GM20431 (cell line): Measurements from ENCODE around the gene FAM241B.

Experiments
- in situ Hi-C: fragments of 300-500 bp; cut with MseI, MboI; formaldehyde crosslinking; loops from one replicate; pipeline ENCODE4 v1.15.0; 2020; ENCODE audit warnings: low sequenced_read_pairs; ENCODE audit not compliant: unreplicated experiment

Gene FAM241B

DNA sequence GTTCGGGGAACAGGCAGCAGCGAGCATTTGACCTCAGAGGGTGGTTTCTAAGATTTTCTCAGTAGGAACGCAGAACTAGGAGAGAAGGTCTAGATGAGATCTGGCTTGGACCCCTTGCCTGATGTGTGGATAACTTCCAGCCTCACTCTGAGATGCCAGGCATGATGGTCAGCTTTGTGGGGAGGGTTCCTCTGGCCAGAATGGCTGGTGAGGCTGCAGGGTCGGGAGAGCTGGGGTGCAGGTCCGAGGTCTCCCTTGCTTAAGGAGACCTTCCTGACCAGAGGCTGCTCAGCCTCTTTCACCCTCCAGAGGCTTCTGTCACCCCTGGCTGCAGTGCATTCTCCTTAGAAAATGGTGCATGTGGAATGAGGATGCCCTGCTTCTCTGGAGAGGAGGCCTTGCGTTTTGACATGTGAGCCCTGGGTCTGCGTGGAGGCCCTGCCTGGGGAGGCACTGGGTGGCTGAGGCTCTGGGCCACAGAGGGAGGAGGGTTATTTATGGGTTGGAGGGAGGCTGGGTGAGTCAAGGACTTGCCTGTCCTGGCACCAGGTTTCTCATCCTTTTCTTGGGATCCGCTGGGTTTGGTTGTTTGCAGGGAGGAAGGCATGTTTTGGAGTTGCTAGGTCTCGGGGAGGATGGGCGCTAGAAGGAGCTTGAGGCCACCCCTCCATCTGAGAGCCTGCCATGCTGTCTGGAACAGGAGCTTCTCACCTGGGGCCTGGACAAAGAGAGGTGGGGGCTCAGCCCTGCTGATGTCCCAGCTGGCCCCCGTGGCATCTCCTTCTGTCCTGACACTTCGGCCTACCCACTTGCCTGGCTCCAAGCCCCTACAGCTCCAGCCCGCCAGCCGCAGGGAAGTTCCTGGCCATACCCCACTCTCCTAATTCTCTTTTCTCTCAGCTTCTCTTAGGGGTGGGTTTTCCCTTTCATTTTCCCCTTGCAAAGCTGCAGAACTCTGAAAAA is 3.9 kb downstream of the FAM241B start:
- in situ Hi-C loops: no loop called here

DNA sequence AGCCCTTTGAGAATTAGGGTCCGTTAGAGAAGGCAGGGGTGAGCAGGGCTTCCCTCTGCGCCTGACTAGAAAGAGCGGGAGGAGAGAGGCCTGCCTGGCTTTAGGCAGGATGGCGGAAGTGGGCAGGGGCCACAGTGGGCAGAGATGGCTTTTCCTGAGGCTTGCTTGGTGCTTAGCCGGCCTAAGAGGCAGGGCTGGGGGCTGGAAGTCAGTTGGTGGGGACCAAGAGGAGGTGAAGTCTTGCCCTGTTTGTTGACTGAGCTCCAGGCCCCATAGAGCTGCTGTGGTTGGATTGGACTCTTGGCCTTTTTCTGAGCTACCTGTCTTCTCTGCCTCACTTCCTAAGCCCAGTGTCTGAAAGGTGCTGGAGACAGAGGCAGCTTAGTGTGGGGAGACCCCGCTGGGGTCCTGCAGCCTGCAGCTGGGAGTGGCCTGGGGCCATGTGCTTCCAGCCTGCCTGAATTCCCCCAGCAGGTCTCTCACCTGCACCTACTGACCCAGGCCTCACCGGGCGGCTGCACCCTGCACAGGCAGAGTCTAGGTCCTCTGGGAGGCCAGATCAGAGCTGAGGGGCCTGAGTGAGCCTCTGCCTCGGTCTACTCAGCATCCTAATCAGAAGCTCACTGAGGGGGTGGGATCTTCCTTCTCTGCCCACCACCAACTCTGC is 4.8 kb downstream of the FAM241B start:
- in situ Hi-C loops: loop anchor here (5.0 kb wide), 1 partner anchor 118 kb away; no protein-coding TSS in a partner anchor

GRCh38 chr10:69635428-69636272 is 5.6 kb downstream of the FAM241B start:
- in situ Hi-C loops: loop anchor here (5.0 kb wide), 1 partner anchor 118 kb away; no protein-coding TSS in a partner anchor

GRCh38 chr10:69636273-69636575 is 6.2 kb downstream of the FAM241B start:
- in situ Hi-C loops: loop anchor here (5.0 kb wide), 1 partner anchor 119 kb away; no protein-coding TSS in a partner anchor

GRCh38 chr10:69636626-69637605 is 6.9 kb downstream of the FAM241B start:
- in situ Hi-C loops: loop anchor here (5.0 kb wide), 1 partner anchor 120 kb away; no protein-coding TSS in a partner anchor

GRCh38 chr10:69638642-69639041 is 8.6 kb downstream of the FAM241B start:
- in situ Hi-C loops: loop anchor here (5.0 kb wide), 1 partner anchor 121 kb away; no protein-coding TSS in a partner anchor

DNA sequence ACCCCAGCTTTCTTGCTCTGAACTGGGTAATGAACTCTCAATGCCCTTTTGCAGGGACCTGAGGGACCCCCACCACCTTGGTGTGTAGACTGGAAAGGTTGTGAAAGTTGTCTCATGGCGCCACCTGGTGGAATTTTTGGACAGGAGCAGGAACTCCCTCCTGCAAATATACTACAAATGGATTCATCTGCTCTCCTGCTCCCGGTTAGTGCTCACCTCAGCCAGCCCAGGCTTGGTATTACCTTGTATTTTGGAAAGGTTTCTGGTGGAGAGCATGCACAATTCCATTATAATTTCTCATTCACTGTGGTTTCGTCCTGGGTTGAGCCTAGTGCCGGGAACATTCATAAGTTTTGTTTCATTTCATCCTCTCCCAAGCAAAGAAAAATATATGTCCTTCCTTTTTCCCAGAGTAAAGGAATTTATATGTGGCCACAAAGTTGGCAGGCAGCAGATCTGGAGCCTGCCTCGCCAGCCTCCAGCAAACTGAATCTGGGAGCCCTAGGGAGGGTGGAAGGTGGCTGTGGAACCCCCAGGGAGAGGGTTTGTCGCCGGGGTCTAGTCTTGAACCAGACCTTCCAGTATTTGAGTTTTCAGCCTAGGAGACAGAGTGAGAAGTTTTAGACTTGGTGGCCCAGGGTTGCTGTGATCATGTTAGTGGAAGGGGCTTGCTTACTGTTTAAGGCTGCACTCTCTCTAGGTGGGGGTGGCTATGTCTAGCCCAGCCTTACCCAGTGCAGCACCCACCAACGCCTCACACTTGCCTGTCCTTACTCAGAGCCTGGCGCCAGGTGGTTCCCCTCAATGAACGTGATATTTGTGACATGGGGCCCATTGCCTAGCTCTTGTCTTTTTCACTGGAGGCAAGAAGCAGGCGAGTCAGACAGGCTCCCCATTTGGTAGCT is 9.5 kb downstream of the FAM241B start:
- in situ Hi-C loops: loop anchor here (5.0 kb wide), 1 partner anchor 122 kb away; no protein-coding TSS in a partner anchor

DNA sequence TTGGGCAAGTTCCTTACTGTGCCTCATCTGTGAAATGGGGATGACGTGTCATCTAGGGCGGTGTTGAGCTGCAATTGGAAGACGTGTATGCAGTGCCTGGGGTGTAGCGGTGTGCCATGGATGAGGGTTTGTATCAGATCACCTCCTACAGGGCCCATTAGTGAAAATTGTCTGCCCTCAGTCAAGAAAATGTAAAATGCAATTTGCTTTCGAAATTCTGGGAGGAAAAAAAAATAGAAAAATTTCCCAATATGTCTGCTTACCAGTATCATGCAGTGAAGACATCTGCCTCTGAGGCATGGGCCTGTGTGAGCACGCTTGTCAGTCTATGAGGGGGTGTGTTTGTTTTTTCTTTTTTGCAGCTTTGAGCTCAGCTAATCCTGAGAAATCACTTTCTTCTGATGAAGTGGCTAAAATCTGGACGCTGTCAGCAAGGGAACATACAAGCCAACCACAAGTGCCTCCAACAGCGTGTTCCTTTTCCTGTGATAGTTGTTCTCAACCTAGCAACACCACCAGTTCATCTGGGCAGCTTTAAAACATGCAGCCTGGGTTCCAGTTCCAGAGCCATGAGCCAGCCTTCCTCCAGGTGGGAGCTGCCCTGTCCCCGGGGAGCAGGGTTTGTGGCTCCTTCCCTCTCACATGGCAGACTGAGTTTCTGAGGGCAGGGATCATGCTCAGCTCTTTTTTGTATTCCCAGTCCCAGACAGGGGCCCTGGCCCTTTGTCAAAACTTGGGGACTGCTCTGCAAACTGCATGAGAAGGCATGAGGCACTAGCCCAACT is 10.3 kb downstream of the FAM241B start:
- in situ Hi-C loops: no loop called here

DNA sequence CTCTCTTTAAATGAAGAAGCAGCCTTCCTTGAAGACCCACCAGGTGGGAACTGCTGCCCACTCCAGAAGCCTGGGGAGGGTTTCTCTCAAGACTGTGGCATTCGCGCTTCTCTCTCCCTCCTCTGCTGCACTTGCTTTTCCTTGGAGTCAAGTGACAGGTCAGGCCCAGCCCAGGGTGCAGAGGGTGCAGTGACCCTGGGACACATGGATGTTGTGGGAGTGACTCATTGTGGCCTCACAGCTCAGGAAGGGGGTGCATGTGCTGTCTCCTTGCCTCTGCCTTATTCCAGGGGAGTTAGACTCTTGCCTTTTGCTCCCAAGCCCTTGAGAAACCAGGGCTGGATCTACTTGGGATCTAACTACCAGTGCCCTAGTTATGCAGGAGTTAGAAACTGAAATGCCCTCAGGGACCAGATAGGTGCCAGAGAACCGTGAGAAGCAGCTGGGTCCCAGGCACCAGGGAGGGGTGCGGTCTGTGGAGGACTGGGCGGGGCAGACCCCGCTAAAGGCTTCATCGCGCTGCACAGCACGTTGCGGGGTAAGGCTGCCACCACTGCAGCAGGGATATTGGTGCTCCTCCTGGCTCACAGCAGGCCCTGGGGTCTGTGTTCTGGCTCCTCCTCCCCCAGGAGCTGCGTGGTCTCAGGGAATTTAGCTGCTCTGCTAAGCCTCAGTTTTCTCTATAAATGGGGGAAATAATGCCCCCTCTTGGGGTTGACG is 11.4 kb downstream of the FAM241B start:
- in situ Hi-C loops: no loop called here

GRCh38 chr10:69642747-69643146 is 12.7 kb downstream of the FAM241B start:
- in situ Hi-C loops: no loop called here

GRCh38 chr10:69643779-69644657 is 14.0 kb downstream of the FAM241B start:
- in situ Hi-C loops: no loop called here

DNA sequence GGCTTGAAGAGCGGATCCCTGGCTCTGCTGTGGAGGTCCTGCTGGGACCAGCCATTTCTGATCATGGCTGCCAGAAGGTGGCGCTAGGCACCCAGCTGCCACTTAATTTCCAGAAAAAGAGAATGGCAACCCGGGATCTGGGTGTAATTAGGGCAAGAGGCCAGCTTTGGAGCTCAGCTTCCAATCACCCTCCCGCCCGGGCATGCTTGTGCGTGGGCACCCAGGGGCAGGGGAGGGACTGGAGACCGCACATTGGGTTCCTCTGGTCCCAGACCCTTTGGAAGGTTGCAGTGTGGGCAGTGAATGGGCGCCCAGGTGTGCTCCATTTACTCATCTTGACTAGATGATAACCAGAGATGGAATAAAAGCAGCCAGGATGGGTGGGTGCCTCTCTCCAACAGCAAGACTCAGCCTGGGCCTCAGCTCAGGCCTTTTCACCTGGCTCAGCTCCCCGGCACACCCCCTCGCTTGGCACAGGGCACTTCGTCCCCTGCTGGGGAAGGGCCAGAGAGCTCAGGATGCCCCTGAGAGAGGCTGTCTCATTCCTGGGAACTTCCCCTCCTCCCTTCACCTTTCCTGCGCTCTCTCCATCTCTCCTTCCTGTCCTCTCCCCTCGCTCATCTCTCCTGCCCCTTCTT is 14.7 kb downstream of the FAM241B start:
- in situ Hi-C loops: no loop called here

DNA sequence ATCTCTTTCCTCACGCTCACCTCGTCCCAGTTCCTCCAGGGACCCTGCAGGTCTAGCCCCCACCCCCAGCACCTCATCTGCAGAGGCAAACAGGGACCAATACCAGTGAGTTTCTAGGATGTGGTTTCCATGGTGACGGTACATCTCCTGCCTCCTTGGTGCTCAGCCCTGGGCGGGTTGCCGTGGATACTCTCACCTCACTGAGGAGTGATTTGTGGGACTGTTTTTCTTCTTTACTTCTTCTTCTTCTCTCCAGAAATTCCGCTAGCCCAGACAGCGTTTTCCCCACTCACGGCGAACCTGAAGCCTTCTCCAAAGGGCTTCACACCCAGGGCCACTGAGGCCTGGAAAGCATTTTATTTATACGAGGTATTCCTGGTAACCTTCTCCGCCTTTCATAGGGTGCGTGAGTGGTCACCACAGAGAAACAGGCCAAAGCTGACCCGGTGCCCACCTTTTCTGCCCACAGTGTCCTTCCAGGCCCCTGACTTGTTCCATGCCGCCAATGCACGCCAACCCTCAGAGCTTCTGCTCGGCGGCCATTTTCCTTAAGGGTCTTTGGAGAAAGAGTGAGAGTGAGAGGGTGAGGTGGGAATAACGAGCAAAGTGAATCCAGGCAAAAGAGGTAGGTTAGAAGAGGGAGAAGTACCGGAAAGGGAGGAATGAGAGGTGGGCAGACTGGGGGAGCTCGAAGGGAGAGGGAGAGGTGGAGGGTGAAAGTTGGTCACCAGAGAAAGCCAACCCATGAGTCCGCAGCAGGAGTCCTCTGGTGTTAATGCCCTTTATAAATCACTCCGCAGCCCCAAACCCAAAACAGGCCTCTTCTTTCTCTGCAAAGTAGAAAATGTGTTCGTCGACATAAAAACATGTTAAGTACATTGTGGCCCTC is 15.5 kb downstream of the FAM241B start:
- in situ Hi-C loops: no loop called here
